Endometrium (tissue), 2 donors: ENCODE measurements around the gene SUDS3.

Source experiments
- FAIRE-seq: peaks from 2 replicates; lab custom pipeline; 2012; peaks lifted over from hg19 to GRCh38; lab: Jason Lieb, UNC
- donor health status: control.
- donor health status: control.

Gene SUDS3

DNA sequence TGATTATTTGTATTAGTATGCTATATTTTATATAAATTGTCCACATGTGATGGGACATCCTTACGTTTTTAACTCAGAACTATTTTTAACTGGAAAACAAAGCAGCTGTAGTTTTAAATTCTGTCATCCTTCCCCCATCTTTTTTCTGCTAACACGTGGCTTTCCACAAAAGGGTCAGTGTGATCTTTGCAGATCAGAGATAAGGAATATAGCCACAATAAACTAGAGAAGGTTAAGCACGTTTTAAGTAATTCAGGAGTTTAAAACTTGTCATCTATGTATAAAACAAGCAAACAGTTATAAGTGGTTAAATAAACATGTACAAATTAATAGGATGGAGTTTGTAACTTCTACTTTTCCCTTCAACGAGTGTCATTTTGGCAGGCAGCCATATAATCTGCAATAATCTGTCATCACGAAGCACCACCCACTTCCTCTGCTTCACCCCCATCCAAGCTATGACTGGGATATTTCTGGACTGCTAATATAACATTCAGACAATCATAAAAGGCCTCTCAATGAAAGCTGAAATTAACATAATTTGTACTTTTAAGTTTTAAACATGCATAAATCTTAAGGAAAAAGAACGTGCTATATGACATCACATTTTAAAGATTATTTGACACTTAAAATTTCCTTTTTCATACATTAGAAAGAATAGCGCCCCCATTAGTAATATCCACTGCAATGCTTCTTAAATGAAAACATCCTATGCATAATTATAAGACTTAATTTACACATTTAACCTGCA is 18.9 kb upstream of the SUDS3 start:
- FAIRE-seq: peak; percentile 92

GRCh38 chr12:118358008-118358359 is 18.4 kb upstream of the SUDS3 start:
- FAIRE-seq: no peak

- no peak for FAIRE-seq
Observed at GRCh38 chr12:118358612-118359540, 17.5 kb upstream of the SUDS3 start.

DNA sequence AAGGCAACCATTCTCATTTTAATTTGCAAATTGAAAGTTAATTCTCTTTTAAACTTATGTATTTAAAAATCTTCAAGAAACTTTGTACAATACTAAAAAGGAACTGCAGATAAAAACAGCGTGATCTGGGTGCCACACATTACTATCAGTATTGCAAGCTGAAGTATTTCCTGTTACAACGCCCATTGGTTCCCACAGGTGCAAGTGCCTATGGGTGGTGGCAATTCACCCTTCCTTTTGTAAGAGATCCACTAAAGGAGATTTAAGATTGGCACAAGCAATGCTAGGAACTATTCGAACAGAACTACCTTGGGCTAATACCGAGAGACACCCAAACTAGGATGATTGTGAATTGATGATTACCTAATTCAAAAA is 16.8 kb upstream of the SUDS3 start:
- FAIRE-seq: no peak

GRCh38 chr12:118361092-118361404 is 15.3 kb upstream of the SUDS3 start:
- no peak for FAIRE-seq

- no peak for FAIRE-seq
Observed at GRCh38 chr12:118361889-118362288, 14.5 kb upstream of the SUDS3 start.

GRCh38 chr12:118368821-118369220 is 7.5 kb upstream of the SUDS3 start:
- no peak for FAIRE-seq

GRCh38 chr12:118370601-118371000 is 5.8 kb upstream of the SUDS3 start:
- FAIRE-seq: no peak

DNA sequence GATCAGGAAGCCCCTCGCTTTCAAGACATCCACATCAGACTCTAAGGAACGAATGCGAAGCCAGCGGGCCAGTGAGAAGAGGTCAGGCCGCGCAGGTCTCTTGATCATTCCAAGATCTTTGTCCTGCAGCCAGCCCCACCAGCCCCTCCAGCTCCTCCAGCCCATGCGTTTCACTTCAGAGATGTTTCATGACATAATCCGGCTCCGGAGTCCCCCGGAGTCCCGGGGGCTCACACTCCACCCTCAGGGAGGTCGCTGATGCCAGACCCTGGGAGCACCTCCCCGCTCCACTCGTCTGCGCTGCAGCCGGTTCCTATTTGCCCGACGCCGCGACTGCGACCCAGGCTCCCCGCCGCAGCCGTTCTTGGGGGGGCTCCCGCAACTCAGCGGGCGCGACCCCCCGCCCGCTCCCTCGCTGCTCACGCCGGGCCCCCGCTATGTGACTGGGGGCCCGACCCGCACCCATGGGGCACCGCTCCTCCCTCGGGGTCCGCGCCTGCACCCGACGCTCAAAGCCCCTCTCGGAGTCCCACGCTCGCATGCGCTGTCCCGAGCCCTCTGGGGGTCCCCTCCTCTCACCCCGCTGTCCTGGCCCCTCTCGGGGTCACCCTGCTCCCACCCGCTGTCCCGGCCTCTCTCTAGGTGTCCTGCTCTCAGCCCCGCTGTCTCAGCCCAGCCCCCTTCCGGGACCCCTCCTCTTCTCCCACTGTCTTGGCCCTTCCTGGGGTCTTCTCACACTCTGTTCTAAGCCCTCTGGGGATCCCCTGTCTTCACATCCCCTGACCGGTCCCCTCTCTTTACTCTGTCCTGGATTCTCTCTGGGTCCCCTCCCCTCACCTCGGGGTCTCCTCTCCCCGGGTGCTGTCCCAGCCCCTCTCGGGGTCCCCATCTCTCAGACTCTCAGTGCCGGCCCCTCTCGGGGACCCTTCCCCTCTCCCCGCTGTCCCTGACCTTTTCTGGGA is 4.8 kb upstream of the SUDS3 start:
- FAIRE-seq: no peak

DNA sequence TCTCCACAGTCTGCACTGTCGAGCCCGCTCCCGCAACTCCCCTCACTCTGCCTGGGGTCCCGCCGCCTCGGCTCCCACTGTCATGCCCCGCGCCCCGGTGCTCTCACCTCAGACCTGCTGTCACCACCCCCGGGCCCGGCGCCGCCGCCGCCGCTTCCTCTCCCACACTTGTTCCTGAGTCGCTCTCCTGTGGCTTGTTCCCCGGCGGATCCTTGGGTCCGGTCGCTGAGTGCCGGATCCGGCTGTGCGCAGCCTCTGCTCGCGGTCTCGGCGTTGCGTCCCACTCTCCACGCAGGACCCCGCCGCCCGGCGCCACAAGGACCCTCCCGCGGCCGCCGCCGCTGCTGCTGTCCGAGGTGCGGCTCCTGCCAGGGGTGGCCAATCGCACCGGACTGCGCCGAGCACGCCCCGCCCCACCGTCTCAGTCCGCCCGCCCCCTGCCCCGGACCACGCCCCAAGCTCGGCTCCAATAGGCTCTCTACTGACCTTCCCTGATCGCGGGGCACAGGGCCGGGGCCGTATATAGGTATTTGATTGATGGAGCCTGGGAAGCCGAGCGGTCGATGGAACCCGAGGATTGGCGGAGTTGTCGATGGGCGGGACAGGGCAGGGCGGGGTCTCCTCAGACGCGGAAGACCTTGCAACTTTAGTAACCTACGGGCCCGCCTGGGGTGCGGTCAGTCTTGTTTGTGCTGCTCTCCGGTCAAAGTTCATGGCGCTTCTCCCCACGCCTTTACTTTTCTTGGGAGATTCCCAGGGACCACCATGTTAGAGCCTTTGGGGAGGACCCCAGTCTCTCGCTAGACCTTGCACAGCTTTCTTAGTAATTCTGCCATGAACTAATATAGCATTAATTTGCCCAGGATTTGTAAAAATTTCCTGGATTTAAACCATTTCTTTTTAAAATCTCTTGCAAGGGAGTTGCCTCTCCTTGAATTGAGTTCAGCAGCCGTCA is 3.5 kb upstream of the SUDS3 start, which contains the start of gene TAOK3:
Gene TAOK3 (minus strand): TSS at position 367 of the 955 bp plus-strand sequence. CDS start 117,340 bp downstream, outside the sequence.
- peak; percentile 33 for FAIRE-seq

GRCh38 chr12:118373616-118374015 is 2.7 kb upstream of the SUDS3 start:
- FAIRE-seq: no peak

DNA sequence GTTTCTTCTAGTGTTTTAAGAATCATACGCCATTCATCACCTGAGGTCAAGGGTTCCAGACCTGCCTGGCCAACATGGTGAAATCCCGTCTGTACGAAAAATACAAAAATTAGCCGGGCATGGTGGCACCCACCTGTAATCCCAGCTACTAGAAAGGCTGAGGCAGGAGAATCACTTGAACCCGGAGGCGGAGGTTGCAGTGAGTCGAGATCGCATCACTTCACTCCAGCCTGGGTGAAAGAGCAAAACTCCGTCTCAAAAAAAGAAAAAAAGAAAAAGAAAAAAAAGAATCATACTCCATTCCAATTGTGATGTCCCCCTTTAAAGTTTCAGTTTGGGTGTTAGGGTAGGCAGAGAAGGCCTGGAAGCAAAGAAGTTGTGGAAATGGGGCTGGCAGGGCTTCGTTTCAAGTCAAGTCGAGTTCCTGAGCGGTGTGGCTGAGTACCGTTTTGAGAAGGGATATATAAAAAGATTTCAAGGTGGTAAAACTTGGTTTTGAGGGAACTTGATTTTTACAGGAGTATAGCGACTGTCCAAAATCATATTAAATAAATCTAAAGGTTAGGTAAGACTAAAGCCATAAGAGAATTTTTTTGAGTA is 2.1 kb upstream of the SUDS3 start:
- FAIRE-seq: no peak

GRCh38 chr12:118374909-118375308 is 1.4 kb upstream of the SUDS3 start:
- FAIRE-seq: no peak

DNA sequence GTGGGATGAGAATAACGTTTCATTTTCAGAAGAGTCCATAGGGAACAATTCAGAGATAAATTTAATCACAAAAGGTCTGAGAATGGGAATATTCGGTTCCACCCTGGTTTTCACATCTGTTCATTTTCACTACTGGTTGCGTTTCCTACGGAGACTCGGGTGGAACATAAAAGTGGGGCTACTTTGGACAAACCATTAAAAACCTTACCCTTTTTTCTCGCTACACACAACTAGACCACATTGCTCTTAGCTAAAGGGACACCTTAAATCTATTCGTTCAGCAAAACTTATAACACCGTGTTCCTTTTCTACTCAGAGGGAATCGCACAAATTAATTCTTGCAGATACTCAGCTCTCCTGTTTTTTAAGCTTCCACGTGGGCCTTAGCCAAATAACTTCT is 1.0 kb upstream of the SUDS3 start:
- FAIRE-seq: no peak

GRCh38 chr12:118377021-118377883 is 897 bp downstream of the SUDS3 start:
- FAIRE-seq: no peak

GRCh38 chr12:118377884-118378470 is 1.6 kb downstream of the SUDS3 start:
- FAIRE-seq: no peak

- FAIRE-seq: no peak
Observed at GRCh38 chr12:118391424-118391823, 15.1 kb downstream of the SUDS3 start.

- FAIRE-seq: no peak
Observed at GRCh38 chr12:118391836-118392235, 15.5 kb downstream of the SUDS3 start.

GRCh38 chr12:118397708-118398440 is 21.5 kb downstream of the SUDS3 start:
- no peak for FAIRE-seq
